SHP77 (cell line): ENCODE measurements around the gene GRIN3B.
"Not testable (repeated sequence)": the region's sequence is repeated elsewhere in the genome, so short reads cannot be mapped to it uniquely, and the experiment has no call there.

Experiments used
- DNase-seq, 2 experiments: peaks; one replicate each; lab custom pipeline; 2025; lab: John Stamatoyannopoulos, UW

GRIN3B gene

GRCh38 chr19:1000095-1000494 lies at the start of gene GRIN3B:
GRIN3B (plus strand) TSS chr19:1000419; CDS start chr19:1000438, 19 bp downstream.
- DNase-seq, result no peak

GRCh38 chr19:952049-952679 lies 48.1 kb upstream of the GRIN3B start:
- DNase-seq, result no peak

- no peak for DNase-seq
Observed at GRCh38 chr19:952680-953444, 47.4 kb upstream of the GRIN3B start.

GRCh38 chr19:953445-954271 lies 46.6 kb upstream of the GRIN3B start:
- no peak for DNase-seq

GRCh38 chr19:954272-954671 lies 45.9 kb upstream of the GRIN3B start:
- DNase-seq, result no peak

- no peak for DNase-seq
Observed at GRCh38 chr19:954672-955494, 45.3 kb upstream of the GRIN3B start.

GRCh38 chr19:955803-956765 lies 44.1 kb upstream of the GRIN3B start:
- DNase-seq, result no peak

GRCh38 chr19:956766-957440 lies 43.3 kb upstream of the GRIN3B start:
- DNase-seq, result no peak

- not testable (repeated sequence) for DNase-seq
Observed at GRCh38 chr19:957578-957977, 42.6 kb upstream of the GRIN3B start.

GRCh38 chr19:958967-959855 lies 41.0 kb upstream of the GRIN3B start:
- DNase-seq, result no peak

GRCh38 chr19:960020-960419 lies 40.2 kb upstream of the GRIN3B start:
- DNase-seq, result no peak

- DNase-seq, result no peak
Observed at GRCh38 chr19:960601-960938, 39.6 kb upstream of the GRIN3B start.

- no peak for DNase-seq
Observed at GRCh38 chr19:961866-962620, 38.2 kb upstream of the GRIN3B start.

- no peak for DNase-seq
Observed at GRCh38 chr19:962683-963400, 37.4 kb upstream of the GRIN3B start.

GRCh38 chr19:963486-963951 lies 36.7 kb upstream of the GRIN3B start:
- no peak for DNase-seq

GRCh38 chr19:964116-964520 lies 36.1 kb upstream of the GRIN3B start:
- DNase-seq, result no peak
